Activated naive CD8-positive, alpha-beta T cell (primary cell): ENCODE results near the gene AKT1.
A peak's percentile ranks its signal among the peaks of the same experiment; 100 is the strongest.
"Not testable (repeated sequence)": the region's sequence is repeated elsewhere in the genome, so short reads cannot be mapped to it uniquely, and the experiment has no call there.

Experiments used
- H3K27ac Mint-ChIP-seq: one replicate; pipeline ENCODE4 v1.8.0; 2021; ENCODE audit warnings: mixed read lengths
- H3K27me3 Mint-ChIP-seq: one replicate; pipeline ENCODE4 v1.8.0; 2021; ENCODE audit warnings: mixed read lengths
- H3K36me3 Mint-ChIP-seq: one replicate; pipeline ENCODE4 v1.8.0; 2021; ENCODE audit warnings: mixed read lengths
- H3K4me1 Mint-ChIP-seq: one replicate; pipeline ENCODE4 v1.8.0; 2021; ENCODE audit warnings: low read depth, mixed read lengths
- H3K4me3 Mint-ChIP-seq: one replicate; pipeline ENCODE4 v1.8.0; 2021; ENCODE audit warnings: mild to moderate bottlenecking, mixed read lengths
- H3K9me3 Mint-ChIP-seq: one replicate; pipeline ENCODE4 v1.8.0; 2021; ENCODE audit warnings: low read depth, mixed read lengths

AKT1 gene

GRCh38 chr14:104730487-104730886 lies 65.1 kb downstream of the AKT1 start:
- H3K4me1 Mint-ChIP-seq = no peaks in the 10 kb centered on the region
- no peaks in the 10 kb centered on the region for H3K36me3 Mint-ChIP-seq

GRCh38 chr14:104729835-104730181 lies 65.7 kb downstream of the AKT1 start:
- H3K9me3 Mint-ChIP-seq = no peaks in the 10 kb centered on the region
- no peaks in the 10 kb centered on the region for H3K27me3 Mint-ChIP-seq
- no peaks in the 10 kb centered on the region for H3K4me1 Mint-ChIP-seq
- H3K4me3 Mint-ChIP-seq = no peak overlapping the region
- no peaks in the 10 kb centered on the region for H3K36me3 Mint-ChIP-seq
- H3K27ac Mint-ChIP-seq = no peak overlapping the region

More at GRCh38 chr14:104730487-104730886, 65.1 kb downstream of the AKT1 start:
- Mint-ChIP-seq H3K27me3 (no peaks in the 10 kb centered on the region), H3K27ac (no peak overlapping the region), H3K9me3 (no peaks in the 10 kb centered on the region), H3K4me3 (no peak overlapping the region)

GRCh38 chr14:104729176-104729834 lies 66.2 kb downstream of the AKT1 start:
- not testable (repeated sequence) for H3K4me1 Mint-ChIP-seq, H3K9me3 Mint-ChIP-seq, H3K4me3 Mint-ChIP-seq, H3K36me3 Mint-ChIP-seq, H3K27me3 Mint-ChIP-seq, H3K27ac Mint-ChIP-seq

- Mint-ChIP-seq H3K4me1 (no peaks in the 10 kb centered on the region), H3K27me3 (no peaks in the 10 kb centered on the region), H3K27ac (no peak overlapping the region), H3K36me3 (no peaks in the 10 kb centered on the region), H3K9me3 (no peaks in the 10 kb centered on the region), H3K4me3 (no peak overlapping the region)
These were observed 66.9 kb downstream of the AKT1 start for GRCh38 chr14:104728631-104729030.

- no peak overlapping the region for H3K4me3 Mint-ChIP-seq
- no peak overlapping the region for H3K27ac Mint-ChIP-seq
- no peaks in the 10 kb centered on the region for H3K36me3 Mint-ChIP-seq
- H3K9me3 Mint-ChIP-seq = no peaks in the 10 kb centered on the region
- H3K4me1 Mint-ChIP-seq = no peaks in the 10 kb centered on the region
- no peaks in the 10 kb centered on the region for H3K27me3 Mint-ChIP-seq
These were observed 68.7 kb downstream of the AKT1 start for GRCh38 chr14:104726600-104727451.

GRCh38 chr14:104725772-104726548 lies 69.6 kb downstream of the AKT1 start:
- Mint-ChIP-seq H3K36me3 (no peaks in the 10 kb centered on the region), H3K27me3 (no peaks in the 10 kb centered on the region), H3K4me3 (peak overlapping the region; percentile 53), H3K27ac (no peak overlapping the region), H3K9me3 (no peaks in the 10 kb centered on the region), H3K4me1 (no peaks in the 10 kb centered on the region)

GRCh38 chr14:104724981-104725771 lies 70.4 kb downstream of the AKT1 start:
- no peak overlapping the region for H3K27ac Mint-ChIP-seq
- no peaks in the 10 kb centered on the region for H3K4me1 Mint-ChIP-seq
- no peaks in the 10 kb centered on the region for H3K27me3 Mint-ChIP-seq
- H3K9me3 Mint-ChIP-seq = no peaks in the 10 kb centered on the region
- H3K4me3 Mint-ChIP-seq = peak overlapping the region; percentile 56
- no peaks in the 10 kb centered on the region for H3K36me3 Mint-ChIP-seq

- Mint-ChIP-seq H3K36me3 (no peaks in the 10 kb centered on the region), H3K27ac (no peak overlapping the region), H3K27me3 (no peaks in the 10 kb centered on the region), H3K9me3 (no peaks in the 10 kb centered on the region), H3K4me1 (no peaks in the 10 kb centered on the region), H3K4me3 (peak overlapping the region; percentile 56)
These were observed 71.1 kb downstream of the AKT1 start for GRCh38 chr14:104724407-104724980.

- Mint-ChIP-seq H3K36me3 (no peaks in the 10 kb centered on the region), H3K4me3 (peak within 1 kb of the TSS; percentile 56), H3K9me3 (no peaks in the 10 kb centered on the region), H3K4me1 (no peaks in the 10 kb centered on the region), H3K27me3 (no peaks in the 10 kb centered on the region), H3K27ac (no peak within 1 kb of the TSS)
These were observed 71.7 kb downstream of the AKT1 start, which contains the start of gene ADSS1 for GRCh38 chr14:104723651-104724406. ADSS1 (plus strand) TSS chr14:104724229; CDS start chr14:104724271, 42 bp downstream.

GRCh38 chr14:104722938-104723650 lies 72.5 kb downstream of the AKT1 start:
- no peaks in the 10 kb centered on the region for H3K27me3 Mint-ChIP-seq
- no peak overlapping the region for H3K27ac Mint-ChIP-seq
- no peak overlapping the region for H3K4me3 Mint-ChIP-seq
- no peaks in the 10 kb centered on the region for H3K4me1 Mint-ChIP-seq
- H3K36me3 Mint-ChIP-seq = no peaks in the 10 kb centered on the region
- H3K9me3 Mint-ChIP-seq = no peaks in the 10 kb centered on the region

- Mint-ChIP-seq H3K4me1 (no peaks in the 10 kb centered on the region), H3K27me3 (no peaks in the 10 kb centered on the region), H3K9me3 (no peaks in the 10 kb centered on the region), H3K36me3 (no peaks in the 10 kb centered on the region), H3K27ac (no peak overlapping the region), H3K4me3 (no peak overlapping the region)
These were observed 73.8 kb downstream of the AKT1 start for GRCh38 chr14:104721505-104722431.
